Kasumi-1 (cell line): Measurements from ENCODE around the gene AGXT2.

Experiments used
- DNase-seq, 2 experiments: peaks; one replicate each; lab custom pipeline; 2025; lab: John Stamatoyannopoulos, UW

AGXT2 gene, protein sequence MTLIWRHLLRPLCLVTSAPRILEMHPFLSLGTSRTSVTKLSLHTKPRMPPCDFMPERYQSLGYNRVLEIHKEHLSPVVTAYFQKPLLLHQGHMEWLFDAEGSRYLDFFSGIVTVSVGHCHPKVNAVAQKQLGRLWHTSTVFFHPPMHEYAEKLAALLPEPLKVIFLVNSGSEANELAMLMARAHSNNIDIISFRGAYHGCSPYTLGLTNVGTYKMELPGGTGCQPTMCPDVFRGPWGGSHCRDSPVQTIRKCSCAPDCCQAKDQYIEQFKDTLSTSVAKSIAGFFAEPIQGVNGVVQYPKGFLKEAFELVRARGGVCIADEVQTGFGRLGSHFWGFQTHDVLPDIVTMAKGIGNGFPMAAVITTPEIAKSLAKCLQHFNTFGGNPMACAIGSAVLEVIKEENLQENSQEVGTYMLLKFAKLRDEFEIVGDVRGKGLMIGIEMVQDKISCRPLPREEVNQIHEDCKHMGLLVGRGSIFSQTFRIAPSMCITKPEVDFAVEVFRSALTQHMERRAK

DNA sequence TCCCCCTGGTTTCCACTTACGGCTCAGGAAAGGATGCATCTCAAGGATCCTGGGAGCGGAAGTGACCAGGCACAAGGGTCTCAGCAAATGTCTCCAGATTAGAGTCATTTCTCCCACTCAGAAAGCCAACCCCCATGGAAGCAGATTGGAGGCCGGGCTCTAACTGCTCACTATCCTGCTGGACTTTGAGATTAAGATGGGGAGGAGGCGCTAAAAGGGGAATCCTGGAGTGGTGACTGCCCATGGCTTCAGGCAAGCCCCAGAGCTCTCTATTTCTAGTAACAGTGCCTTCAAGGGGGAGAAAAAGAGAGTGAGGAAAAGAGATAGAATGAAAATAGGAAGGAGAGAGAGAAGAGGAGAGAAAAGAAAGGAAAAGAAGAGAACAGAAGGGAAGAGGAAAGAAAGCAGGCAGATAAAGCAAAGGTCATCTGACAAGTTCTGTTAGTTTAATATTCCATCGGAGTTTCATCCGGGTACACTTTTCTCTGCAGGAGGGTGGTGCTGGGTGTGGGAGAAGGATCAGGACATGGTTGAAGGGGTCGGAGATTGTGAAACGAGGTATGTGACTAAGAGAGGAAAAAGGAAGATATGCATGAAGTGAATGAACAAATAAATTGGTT is at the start of gene AGXT2:
Gene AGXT2, minus strand, starts transcription at position 165 of the 620 bp plus-strand sequence. Its CDS starts 57 bp downstream, at position 108.
- DNase-seq, result no peak

DNA sequence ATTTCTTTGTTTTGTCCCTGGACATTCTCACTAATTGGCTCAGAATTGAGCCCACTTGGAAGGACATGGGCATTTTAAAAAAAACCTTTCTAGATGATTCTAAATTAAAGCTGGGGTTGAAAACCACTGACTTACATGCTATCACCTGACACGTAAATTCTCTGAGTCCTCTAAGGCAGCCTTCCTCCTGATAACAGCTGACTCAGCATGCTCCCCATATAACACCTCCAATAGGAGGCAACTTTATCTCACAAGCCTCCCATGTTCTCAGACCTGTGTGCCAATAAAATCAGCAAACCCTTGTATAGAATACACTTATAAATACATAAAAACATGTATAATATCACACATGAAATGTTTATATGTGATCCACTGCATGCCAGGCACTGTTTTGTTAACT is 49.2 kb upstream of the AGXT2 start:
- DNase-seq, result no peak

DNA sequence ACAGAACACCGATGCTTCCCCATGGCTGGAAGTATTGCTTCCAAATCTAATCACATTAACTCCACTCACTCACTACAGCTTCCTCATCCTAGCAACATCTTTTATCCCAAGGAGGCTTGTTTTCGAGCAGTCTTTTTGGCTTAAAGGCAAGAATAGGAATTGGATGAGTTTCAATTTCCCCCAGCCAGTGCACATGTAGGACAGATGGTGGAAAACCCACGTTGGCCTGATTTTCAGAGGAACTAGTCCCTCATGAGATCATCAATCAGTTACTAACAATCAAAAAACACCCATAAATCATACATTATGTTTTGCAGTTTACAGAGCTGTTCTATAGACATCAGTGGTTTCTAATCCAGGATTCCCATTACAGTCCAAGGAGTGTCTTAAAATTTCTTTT is 48.5 kb upstream of the AGXT2 start:
- DNase-seq, result no peak

DNA sequence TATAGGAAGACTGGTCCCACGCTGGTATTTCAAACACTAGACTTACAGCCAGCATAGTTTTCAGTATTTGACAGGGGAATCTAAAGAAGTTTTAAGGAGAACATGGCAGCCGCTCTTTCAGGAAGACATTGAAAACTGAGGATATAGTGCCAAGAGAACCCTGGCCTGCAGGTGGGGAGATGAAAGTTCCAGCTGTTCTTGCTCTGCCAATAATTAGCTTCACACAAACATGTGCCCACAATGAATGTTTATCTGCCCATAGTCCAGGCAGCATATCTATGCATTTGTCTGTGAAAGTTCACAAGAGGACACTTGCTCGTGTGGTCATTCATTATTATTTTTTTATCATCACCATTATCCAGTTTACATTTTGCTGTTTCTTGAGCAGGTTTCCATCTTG is 47.6 kb upstream of the AGXT2 start:
- DNase-seq, result no peak

DNA sequence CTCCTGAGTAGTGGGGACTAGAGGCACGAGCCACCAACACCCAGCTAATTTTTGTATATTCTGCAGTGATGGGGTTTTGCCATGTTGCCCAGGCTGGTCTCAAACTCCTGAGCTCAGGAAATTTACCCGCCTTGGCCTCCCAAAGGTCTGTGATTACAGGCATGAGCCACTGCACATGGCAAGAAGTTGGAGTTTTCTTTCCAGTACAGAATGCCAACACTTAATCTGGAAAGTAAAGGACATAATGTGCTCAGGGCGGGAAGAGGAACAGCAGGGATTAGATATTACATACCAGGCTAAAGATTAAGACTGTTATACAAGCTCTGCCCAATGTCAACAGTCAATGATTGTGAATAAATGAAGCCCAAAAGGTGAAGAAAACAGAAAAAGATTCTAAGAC is 47.2 kb upstream of the AGXT2 start:
- DNase-seq, result no peak

DNA sequence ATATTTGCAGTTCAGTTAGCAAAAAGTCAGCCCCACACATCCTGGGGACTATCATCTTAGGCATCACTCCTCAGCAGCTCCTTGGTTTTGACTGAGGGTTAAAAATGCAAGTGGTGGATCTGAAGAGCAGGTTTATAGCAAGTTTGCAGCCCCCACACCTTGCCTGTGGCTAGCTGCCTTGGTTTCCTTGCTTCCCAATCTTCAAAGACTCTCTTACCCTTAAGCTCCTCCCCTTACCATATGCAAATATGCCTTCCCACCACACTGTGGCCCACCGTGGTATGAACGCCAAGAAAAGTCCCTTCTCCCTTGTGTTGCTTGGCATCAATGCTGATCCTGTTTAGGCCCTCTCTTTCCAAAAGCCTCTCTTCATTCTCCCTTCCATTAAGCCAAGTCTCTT is 45.0 kb upstream of the AGXT2 start:
- DNase-seq, result no peak

DNA sequence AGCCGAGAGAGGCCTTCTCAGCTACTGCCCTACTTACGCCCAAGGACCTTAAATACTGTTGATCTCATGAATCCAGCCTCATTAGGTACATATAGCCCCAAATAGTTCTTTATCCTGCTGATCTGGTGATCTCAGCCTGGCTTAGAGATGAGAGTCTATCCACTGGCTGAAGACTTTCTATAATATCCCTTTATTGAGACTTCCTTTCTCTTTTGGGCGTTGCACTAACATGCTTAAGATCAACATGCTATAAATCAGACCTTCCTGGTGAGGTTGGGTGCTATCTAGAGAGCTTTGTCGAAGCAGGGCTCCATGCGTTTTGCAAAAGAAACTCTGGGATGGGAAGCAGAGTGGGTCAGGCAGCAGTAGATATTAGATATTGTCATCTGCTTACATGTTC is 44.0 kb upstream of the AGXT2 start:
- DNase-seq, result no peak

DNA sequence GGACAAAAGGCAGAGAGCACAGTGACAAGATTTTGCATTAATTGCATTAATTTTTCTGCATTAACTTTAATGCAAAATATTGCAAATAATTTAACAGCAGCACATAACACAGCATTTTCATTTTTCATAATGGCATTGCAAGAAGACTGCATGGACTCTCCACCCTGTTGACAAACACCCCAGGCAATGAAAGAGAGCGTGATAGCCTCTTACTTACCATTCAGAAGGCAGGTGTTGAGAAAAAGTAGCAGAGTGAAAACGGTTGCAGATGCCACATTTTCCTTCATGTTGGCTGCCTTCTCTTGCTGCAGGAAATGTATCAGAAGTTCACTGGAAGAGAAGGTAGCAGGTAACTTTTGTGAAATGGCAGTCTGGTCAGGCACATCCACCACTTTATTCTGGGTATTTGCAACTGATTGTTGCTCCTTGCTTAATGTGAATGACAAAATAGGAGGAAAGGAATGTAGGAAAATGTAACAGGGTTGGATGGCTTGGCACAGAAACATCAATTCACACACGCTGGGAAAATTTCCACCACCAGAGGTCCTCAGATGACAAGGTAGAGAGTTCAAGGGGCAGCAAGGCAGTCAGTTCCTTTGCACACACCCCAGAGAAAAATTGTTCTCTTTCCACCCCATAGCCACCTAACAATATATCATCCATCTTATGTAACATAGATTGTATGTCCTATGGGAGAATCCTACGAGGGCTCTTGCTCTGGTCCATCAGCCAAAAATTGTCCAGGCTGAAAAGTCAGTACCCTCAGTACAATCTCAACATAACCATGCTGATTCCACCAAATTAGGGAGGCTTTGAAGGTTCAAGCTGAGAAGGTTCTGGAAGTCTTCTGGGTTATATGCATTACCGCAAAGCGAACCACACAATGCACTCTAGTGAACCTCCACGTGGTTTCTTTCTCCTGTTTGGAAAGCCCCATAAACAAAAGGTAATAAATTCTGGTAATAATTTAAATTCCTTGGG is 41.9 kb upstream of the AGXT2 start:
- DNase-seq, result peak; percentile 59 to 84

DNA sequence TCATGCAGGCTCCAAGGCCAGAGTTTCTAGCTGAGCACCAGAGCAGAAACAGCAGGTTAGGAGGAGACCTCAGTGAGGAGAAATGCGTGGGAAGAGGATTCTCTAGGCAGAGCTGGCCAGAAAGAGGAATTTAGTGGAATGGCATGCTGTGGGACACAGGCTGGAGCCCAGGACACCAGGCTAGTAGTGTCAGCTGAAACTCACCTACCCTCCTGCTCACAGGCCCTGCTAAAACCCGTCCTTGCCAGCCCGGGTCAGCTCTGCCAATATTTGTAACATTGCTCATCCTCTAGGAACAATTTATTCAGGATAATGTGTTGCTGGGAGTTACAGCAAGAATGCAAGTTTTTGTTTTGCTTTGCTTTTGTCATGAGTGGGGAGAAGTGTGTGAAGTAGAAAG is 40.2 kb upstream of the AGXT2 start:
- DNase-seq, result no peak

DNA sequence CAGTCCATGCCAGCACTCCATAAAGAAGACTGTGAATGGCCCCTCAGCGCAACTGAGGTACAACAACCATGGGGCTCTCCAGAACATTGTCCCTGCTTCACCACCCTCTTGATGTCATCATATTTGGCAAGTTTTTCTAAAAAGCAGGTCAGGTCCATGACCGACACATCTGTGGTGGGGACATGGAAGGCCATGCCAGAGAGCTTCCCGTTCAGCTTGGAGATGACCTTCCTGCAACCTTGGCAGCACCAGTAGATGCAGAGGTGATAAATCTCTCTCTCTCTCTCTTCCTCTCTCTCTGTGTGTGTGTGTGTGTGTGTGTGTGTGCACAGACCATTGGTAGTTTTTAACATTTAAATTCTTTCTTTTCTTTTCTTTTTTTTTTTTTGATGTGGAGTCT is 35.4 kb upstream of the AGXT2 start:
- DNase-seq, result no peak

DNA sequence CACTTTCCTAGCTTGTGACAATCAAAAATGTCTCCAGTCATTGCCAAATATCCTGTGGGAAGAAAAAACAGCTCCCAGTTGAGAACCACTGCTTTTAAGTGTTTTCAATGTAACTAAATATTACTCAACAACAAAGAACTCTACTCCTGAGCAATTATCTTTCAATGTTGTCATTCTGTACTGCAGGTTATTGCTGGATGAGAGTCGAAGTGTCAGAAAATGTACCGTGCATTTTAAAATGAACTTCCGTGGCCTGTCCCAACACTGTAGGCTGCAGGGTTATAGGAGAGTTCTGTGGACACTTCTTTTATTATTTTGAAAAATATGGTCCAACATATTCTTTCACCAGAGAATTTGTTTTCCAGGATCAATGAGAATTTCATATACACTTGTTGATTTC is 34.8 kb upstream of the AGXT2 start:
- no peak for DNase-seq

DNA sequence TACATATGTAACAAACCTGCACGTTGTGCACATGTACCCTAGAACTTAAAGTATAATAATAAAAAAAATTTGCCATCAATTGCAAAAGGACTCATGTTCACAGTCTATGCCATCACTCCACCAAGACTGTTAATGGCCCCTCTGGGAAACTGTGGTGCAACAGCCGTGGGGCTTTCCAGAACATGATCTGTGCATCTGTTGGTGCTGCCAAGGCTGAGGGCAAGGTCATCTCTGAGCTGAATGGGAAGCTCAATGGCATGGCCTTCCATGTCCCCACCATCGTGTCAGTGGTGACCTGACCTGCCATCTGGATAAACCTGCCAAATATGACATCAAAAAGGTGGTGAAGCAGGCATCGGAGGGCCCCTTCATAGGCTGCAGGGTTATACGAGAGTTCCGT is 33.4 kb upstream of the AGXT2 start:
- DNase-seq, result no peak

DNA sequence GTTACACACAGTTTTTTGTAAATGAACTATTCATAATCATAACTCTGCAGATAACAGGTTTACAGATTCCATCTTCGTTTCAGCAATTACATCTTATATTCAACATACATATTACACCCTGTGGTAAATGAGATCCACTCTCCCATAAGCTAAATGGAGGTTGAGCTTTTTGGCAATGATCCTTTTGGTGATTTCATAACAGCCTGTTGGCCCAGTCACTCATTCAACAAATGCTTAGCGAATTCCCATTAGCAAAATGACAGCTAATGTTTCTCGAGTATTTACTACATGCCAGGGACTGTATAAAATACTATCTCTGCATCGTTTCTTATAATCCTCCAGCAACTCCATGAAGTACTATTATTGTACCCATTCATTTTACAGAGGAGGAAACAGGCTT is 25.4 kb upstream of the AGXT2 start:
- DNase-seq, result no peak

DNA sequence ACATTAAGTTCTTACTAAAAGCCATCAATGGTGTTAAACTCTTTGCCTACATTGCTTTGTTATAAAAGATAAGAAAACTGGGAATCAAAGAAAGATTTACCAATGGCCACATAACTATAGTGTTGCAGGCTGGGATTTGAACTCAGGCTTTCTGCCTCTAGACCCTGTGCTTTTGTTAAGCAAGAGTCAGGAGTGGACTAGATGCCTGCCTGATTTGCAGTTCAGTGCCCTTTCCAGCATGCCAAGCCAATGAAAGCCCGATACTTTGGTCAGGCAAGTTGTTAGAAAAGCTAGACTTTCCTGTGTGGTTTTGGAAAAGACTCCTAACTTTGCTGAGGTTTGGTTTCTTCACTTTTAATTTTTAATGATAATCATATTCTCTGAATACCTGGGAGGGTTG is 21.4 kb upstream of the AGXT2 start:
- no peak for DNase-seq

DNA sequence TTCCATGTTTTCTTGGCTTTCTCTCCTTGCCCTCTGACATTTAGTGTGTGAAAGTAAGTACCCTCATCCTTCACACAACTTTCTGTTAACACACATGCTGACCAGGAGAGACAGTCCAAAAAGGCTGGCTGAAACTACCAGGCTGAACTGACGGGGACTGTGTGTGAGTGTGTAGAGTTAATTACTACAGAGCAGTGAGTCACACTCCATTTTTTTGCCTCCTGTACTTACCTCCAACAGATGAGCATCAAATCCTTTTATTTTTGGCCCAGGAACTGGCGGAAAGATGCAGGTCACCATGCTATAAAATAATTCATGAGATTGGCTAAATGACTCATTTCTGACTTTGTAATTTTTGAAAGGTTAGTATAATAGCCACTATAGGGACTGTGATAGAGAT is 20.2 kb upstream of the AGXT2 start:
- no peak for DNase-seq

DNA sequence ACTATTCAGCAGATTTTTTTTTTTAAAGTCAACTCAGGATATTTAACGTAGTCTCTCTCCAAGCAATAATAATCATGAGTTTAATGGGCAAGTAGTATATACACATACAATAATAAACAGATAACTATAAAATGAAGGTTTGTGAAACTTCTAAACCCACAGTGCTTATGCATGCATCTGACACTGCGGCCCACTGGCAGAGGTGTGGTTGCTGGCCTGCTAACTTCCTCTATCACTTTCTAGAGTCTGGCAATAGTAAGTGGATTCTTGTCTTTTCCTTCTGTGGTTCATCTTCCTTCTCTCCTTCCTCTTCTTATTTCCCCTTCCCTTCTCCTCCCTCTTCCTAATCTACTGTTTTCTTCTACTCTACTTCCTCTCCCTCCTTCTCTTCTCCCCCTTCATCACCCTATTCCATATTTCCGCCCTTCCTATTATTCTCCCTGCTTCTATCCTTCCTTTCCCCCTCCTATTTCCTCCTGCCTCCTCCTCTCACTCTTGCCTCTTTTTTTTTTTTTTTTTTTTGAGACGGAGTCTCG is 18.6 kb upstream of the AGXT2 start:
- peak; percentile 40 to 43 for DNase-seq

DNA sequence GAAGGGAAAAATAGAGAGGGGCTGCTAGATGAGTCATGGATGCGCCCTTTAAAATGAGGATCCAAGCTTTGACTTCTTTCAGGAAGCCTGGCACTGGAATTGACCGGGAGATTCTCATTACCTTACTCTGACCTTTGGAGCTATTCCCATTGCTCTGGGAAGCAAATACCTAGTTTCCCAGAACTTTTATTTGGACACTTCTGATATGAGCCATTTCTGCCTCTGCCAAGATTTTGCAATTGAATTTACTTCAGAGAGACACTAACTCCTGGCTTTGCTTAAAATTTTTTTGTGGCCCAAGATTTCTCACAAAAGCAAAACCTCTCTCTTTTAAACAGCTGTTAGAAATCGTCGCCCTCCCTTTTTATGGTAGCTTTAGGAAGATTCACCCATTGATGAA is 15.7 kb upstream of the AGXT2 start:
- DNase-seq, result no peak

DNA sequence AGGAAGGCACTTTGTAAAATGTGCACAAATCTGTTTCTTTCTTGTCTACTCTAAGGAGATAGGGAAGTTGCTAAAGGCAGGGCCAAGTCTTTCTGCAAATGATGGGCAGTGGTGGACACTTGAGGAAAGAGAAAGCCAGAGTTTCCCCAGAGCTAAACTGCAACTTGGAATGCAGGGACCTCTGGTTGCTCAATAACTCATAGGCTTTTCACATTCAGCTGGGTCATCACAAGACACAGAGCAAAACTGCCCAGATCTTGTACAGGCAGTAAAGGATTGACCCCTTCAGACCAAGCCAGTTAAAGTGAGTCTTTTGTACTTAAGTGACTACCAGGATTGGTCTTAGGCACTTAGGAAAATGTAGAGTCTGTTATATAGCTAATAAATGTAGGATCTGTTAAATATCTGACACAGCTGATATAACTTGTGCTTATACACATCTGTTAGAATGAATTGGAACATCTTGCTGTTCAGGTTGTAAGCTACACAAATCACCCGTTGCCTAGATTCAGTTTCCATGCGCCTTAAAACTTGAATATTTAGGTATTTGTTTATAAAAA is 13.5 kb upstream of the AGXT2 start:
- no peak for DNase-seq

DNA sequence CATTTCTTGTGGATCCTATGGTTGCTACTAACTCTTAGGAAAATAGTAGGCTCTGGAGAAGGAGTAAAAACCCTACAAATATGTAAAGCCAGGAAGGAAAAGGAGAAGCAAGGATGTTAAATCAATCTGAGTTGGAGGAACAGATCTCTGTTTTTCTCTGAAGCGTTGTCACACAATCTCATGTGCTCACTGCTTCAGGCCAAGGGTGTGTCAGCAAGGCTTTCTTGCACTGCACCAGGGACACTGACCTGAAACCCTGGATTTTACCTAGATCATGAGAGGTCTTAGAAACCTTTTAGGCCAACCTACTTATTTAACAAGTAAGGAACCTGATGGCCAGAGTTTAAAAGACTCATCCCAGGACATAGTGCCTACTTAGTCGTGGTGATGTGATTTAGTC is 12.5 kb upstream of the AGXT2 start:
- DNase-seq, result no peak

DNA sequence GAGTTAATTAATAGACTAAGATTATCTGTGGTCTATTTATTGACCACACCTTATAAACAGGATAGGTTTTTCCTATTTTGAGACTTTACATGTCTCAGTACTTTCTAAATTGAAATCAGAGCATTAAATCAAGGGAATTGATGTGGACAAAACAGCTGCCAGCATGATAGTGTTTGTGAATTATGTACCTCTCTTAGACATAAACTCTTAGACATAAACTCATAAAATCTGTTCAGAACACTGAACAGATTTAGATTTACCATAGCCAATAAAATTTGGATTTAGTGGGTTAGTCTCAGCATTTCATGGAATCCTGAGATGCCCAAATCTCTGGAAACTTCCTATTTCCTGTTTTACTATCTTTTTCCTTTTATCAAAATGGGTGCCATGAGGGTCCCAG is 11.5 kb upstream of the AGXT2 start:
- no peak for DNase-seq

DNA sequence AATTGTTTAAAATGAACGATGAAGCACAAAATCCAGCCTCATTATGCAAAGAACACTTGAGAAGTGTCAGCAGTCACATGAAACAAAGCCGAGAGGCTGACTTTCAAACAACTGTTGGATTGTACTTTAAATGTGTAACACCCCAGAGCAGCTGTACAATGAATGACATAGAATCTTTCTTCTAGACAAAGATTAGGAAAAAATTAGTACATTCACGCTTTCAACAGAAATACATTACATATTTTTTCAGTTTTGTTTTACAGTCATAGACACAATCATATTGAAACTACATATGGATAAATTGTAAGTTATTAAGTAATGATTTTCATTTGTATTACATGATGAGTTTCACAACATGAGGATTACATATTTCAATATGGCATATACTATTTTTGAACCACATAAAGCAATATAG is 10.6 kb upstream of the AGXT2 start:
- DNase-seq, result no peak

DNA sequence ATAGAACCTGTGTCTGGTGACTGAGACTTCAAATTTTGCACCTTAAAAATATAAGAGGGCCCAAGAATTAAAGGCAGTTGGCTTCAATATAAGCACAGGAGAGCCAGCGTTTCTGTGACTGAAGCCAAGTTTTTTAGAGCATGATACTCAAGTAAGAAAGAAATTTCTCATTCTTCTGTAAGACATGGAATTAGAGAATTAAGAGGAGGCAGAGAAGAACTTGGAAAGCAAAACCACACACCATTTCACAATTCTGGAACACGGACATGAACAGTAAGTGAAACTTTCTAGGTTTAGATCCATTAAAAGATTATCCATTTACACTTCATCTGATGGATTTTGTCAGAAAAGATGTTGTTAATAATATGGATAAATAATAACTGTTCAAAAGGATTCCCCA is 8.9 kb upstream of the AGXT2 start:
- no peak for DNase-seq
